PC-9 (cell line): ENCODE results near the gene CRISPLD2. TPM values are rescaled to one million over a fixed set of nuclear protein-coding genes. Genes with fewer than 3 reads are reported as not detected.

ENCODE experiments used
- BruUV-seq: library from RNA; stranded (reverse); fragments of 400-500 nt; replicated peaks from 2 replicates; lab custom pipeline; 2021; lab: Mats Ljungman, UMichigan
- CTCF ChIA-PET: fragments of 300-600 bp; sonication (Branson Sonifier 250); formaldehyde crosslinking; loops from one replicate; lab custom pipeline; 2022; ENCODE audit warnings: antibody characterized with exemption; lab: Charles Lee
- POLR2A ChIA-PET: fragments of 300-600 bp; sonication (Branson Sonifier 250); formaldehyde crosslinking; loops from one replicate; lab custom pipeline; 2022; ENCODE audit warnings: antibody characterized with exemption; ENCODE audit not compliant: unreplicated experiment; lab: Charles Lee
- DNase-seq, 2 experiments: peaks; one replicate each; pipeline versions ENCODE4 v3.0.0 to v3.0.0-alpha.2; 2015 to 2022; ENCODE audit warnings: mixed read lengths in 1 of 2
- H2AFZ ChIP-seq: fragments of 200-600 bp; sonication (generic); 2 replicates; pipeline ENCODE4 v1.8.1; 2017; ENCODE audit warnings: antibody characterized with exemption
- H3F3A ChIP-seq: fragments of 200-600 bp; sonication (generic); 2 replicates; pipeline ENCODE4 v1.8.1; 2017; ENCODE audit warnings: antibody characterized with exemption, mild to moderate bottlenecking, low read depth; ENCODE audit not compliant: insufficient read depth
- H3K27ac ChIP-seq: fragments of 200-600 bp; sonication (generic); 2 replicates; pipeline ENCODE4 v1.6.1; 2016; ENCODE audit warnings: mixed run types
- H3K27me3 ChIP-seq: fragments of 200-600 bp; sonication (generic); 2 replicates; pipeline ENCODE4 v1.6.1; 2016; ENCODE audit warnings: low read depth, mixed run types; ENCODE audit not compliant: insufficient read depth
- H3K36me3 ChIP-seq: fragments of 200-600 bp; sonication (generic); 2 replicates; pipeline ENCODE4 v1.6.1; 2016; ENCODE audit warnings: low read depth, mixed run types
- H3K4me1 ChIP-seq: fragments of 200-600 bp; sonication (generic); replicated peaks from 2 replicates; pipeline ENCODE4 v1.6.1; 2016; ENCODE audit warnings: mixed run types; ENCODE audit not compliant: insufficient read depth
- H3K4me2 ChIP-seq: fragments of 200-600 bp; sonication (generic); 2 replicates; pipeline ENCODE4 v1.6.1; 2017; ENCODE audit warnings: mixed run types
- H3K4me3 ChIP-seq: fragments of 200-600 bp; sonication (generic); 2 replicates; pipeline ENCODE4 v1.6.1; 2016; ENCODE audit warnings: mixed run types
- H3K79me2 ChIP-seq: fragments of 200-600 bp; sonication (generic); 2 replicates; pipeline ENCODE4 v1.6.1; 2017; ENCODE audit warnings: low read depth, mixed run types
- H3K9me2 ChIP-seq: fragments of 200-600 bp; sonication (generic); 2 replicates; pipeline ENCODE4 v1.8.1; 2017; ENCODE audit warnings: mild to moderate bottlenecking; ENCODE audit not compliant: insufficient read depth
- H3K9me3 ChIP-seq: fragments of 200-600 bp; sonication (generic); 2 replicates; pipeline ENCODE4 v1.8.1; 2016; ENCODE audit warnings: low read depth; ENCODE audit not compliant: insufficient read depth
- H4K20me1 ChIP-seq: fragments of 200-600 bp; sonication (generic); 2 replicates; pipeline ENCODE4 v1.8.1; 2017; ENCODE audit not compliant: insufficient read depth
- EZH2 ChIP-seq: fragments of 200-600 bp; sonication (generic); IDR thresholded peaks from 2 replicates; pipeline ENCODE4 v1.8.0; 2017; ENCODE audit warnings: antibody characterized with exemption, low read depth
- intact Hi-C: fragments of 100-400 bp; cut with micrococcal nuclease; formaldehyde crosslinking; loops from one replicate; pipeline ENCODE4 v1.10.0; 2022; ENCODE audit not compliant: unreplicated experiment
- total RNA-seq: library from RNA; stranded (reverse); gene quantifications from 2 replicates; pipeline ENCODE4 v1.2.3, GENCODE V29; 2021
- TF ChIP-seq, protein P1 (sequence below): fragments of 200-600 bp; sonication (generic); conservative IDR thresholded peaks from 2 replicates; pipeline ENCODE4 v1.6.1; 2017; ENCODE audit warnings: mixed run types, antibody characterized with exemption, mild to moderate bottlenecking, moderate library complexity

Gene CRISPLD2
- total RNA-seq, 1 experiment from 2014 or later: 18.6 TPM

DNA sequence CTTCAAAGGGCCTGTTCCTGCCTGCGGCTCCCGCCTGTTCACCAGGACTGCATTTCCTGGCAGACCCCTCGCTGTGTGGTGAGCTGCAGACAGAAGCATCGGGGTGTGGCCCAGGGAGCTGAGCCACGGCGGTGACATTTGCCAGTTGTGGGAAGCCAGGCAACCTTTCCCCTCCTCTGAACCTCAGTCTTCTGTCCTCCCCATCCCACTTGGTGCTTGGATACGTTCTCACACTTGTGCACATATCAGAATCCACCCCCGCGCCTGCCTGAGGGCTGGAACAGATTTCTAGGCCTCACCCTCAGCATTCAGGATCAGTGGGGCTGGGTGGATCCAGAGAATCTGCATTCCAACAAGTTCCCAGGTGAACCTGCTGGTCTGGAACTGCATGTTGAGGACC, 63.5 kb downstream of the CRISPLD2 start:
- Histone ChIP-seq H3K9me2 (no peaks in the 10 kb centered on the region), H3K4me2 (peak overlapping the region; percentile 11; the same call in 1 of the 2 replicates), H3K36me3 (no peaks in the 10 kb centered on the region), H3K4me3 (no peak overlapping the region), H3F3A (peaks cover 59% of the 10 kb centered on the region), H3K27ac (peak overlapping the region; percentile 78; the same call in 1 of the 2 replicates), H3K9me3 (no peaks in the 10 kb centered on the region), H3K79me2 (no peaks in the 10 kb centered on the region), H4K20me1 (no peaks in the 10 kb centered on the region), H3K27me3 (no peaks in the 10 kb centered on the region), H3K4me1 (peaks cover 65% of the 10 kb centered on the region), H2AFZ (no peak overlapping the region)
- intact Hi-C loops: no loop called here
- peak in 1 of 2 experiments; percentile 62 for DNase-seq
- ChIA-PET CTCF (interaction anchor here (0.5 kb wide), 1 partner anchor 1068 kb away, joined by 3 read pairs; no protein-coding TSS in a partner anchor), POLR2A (no interaction called here)
- TF ChIP-seq, protein P1, sequence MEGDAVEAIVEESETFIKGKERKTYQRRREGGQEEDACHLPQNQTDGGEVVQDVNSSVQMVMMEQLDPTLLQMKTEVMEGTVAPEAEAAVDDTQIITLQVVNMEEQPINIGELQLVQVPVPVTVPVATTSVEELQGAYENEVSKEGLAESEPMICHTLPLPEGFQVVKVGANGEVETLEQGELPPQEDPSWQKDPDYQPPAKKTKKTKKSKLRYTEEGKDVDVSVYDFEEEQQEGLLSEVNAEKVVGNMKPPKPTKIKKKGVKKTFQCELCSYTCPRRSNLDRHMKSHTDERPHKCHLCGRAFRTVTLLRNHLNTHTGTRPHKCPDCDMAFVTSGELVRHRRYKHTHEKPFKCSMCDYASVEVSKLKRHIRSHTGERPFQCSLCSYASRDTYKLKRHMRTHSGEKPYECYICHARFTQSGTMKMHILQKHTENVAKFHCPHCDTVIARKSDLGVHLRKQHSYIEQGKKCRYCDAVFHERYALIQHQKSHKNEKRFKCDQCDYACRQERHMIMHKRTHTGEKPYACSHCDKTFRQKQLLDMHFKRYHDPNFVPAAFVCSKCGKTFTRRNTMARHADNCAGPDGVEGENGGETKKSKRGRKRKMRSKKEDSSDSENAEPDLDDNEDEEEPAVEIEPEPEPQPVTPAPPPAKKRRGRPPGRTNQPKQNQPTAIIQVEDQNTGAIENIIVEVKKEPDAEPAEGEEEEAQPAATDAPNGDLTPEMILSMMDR: no peak
- TF ChIP-seq EZH2: no peak
- BruUV-seq: no TSS peak

DNA sequence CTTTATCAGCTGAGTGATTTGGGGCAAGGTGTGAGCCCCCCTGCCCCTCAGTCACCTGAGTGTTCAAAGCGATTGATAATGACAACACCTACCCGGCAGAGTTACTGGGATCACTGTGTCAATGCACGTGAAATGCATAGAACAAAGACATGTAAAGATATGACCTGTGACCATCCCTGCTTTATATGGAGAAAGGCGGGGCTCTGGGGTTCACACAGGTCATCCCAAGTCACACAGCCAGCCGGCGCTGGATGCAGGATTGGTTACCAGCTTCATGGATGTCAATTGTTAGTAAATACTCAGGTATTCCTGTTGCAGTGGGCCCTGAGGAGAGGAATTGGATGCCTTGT, 64.4 kb downstream of the CRISPLD2 start:
- H3K4me2 ChIP-seq: peak overlapping the region; percentile 55
- TF ChIP-seq, protein P1: no peak
- TF ChIP-seq EZH2: no peak
- peak overlapping the region; percentile 51 for H3K27ac ChIP-seq
- no TSS peak for BruUV-seq
- no peaks in the 10 kb centered on the region for H4K20me1 ChIP-seq
- H2AFZ ChIP-seq: 0 out of 2 replicates have a peak overlapping the region, but pooled peaks have one; percentile 26
- ChIA-PET POLR2A (interaction anchor here (0.7 kb wide), 2 partner anchors 64 to 423 kb away, joined by 3 read pairs; partner anchors contain the start of gene CRISPLD2), CTCF (interaction anchor here (0.7 kb wide), 1 partner anchor 92 kb away, joined by 6 read pairs; no protein-coding TSS in a partner anchor)
- no peaks in the 10 kb centered on the region for H3K9me2 ChIP-seq
- no peak for DNase-seq
- H3K4me3 ChIP-seq: no peak overlapping the region; the same call in 1 of the 2 replicates
- H3K4me1 ChIP-seq: peaks cover 63% of the 10 kb centered on the region
- peaks cover 54% of the 10 kb centered on the region for H3F3A ChIP-seq
- H3K79me2 ChIP-seq: no peaks in the 10 kb centered on the region
- H3K36me3 ChIP-seq: no peaks in the 10 kb centered on the region
- no peaks in the 10 kb centered on the region for H3K9me3 ChIP-seq
- no peaks in the 10 kb centered on the region for H3K27me3 ChIP-seq
- intact Hi-C loops: loop anchor here (1.0 to 2.0 kb wide), 2 partner anchors 33 to 69 kb away; no protein-coding TSS in a partner anchor

DNA sequence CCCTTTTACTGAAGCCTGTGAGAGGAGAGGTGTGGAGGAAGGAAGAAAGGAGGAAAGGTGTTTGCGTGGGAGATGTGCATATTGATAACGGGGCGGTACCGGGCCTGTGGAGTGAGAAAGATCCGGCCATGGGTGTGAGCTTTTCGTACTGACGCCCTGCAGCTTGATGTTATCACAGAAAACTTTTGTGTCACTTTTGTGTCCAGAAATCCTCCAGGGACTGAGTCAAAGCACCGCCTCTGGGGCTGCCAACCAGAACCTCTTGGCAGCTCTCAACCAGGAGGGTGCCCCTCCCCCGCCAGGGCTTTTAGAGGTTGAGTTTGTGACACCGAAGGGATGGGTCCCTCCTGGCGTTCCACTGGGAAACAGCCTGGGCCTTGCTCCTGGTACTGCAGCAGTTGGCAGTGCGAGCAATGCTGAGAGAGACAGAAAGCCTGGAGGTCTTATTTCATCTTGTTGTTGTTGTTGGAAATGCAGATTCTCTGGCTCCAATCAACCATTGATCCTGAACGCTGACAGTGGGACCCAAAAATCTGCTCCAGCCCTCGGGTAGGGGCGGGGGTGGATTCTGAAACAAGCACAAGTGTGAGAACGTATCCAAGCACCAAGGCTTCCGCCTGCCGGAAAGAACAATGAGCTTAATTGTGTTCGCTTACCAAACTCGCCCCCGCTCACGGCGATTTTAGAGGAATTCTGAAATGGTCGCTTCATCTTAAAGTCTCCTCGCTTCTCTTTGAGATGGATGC, 65.0 kb downstream of the CRISPLD2 start:
- Histone ChIP-seq H3K9me2 (no peaks in the 10 kb centered on the region), H3K4me3 (no peak overlapping the region; the same call in 1 of the 2 replicates), H3K9me3 (no peaks in the 10 kb centered on the region), H3K4me2 (peak overlapping the region; percentile 55), H3K36me3 (no peaks in the 10 kb centered on the region), H2AFZ (0 out of 2 replicates have a peak overlapping the region, but pooled peaks have one; percentile 26), H3K27ac (peak overlapping the region; percentile 51), H4K20me1 (no peaks in the 10 kb centered on the region), H3K4me1 (peaks cover 58% of the 10 kb centered on the region), H3K79me2 (no peaks in the 10 kb centered on the region), H3K27me3 (no peaks in the 10 kb centered on the region), H3F3A (peaks cover 48% of the 10 kb centered on the region)
- TF ChIP-seq, protein P1: no peak
- no peak for TF ChIP-seq EZH2
- intact Hi-C loops: loop anchor here (1.0 to 2.0 kb wide), 2 partner anchors 33 to 68 kb away; no protein-coding TSS in a partner anchor
- DNase-seq: peak; percentile 70 to 85
- TSS peak; percentile 43 for BruUV-seq
- ChIA-PET POLR2A (interaction anchor here (0.7 kb wide), 2 partner anchors 65 to 422 kb away, joined by 3 read pairs; partner anchors contain the start of gene CRISPLD2), CTCF (interaction anchor here (0.6 to 0.7 kb wide), 3 partner anchors 49 to 152 kb away, joined by 4 to 8 read pairs (median 4); no protein-coding TSS in a partner anchor)
